Measurements from ENCODE around the gene CCDC191.

Gene CCDC191

GRCh38 chr3:114057011-114057347, 653 bp upstream of the CCDC191 start:
- no peak for DNase-seq (ENCODE audit: low read depth)

DNA sequence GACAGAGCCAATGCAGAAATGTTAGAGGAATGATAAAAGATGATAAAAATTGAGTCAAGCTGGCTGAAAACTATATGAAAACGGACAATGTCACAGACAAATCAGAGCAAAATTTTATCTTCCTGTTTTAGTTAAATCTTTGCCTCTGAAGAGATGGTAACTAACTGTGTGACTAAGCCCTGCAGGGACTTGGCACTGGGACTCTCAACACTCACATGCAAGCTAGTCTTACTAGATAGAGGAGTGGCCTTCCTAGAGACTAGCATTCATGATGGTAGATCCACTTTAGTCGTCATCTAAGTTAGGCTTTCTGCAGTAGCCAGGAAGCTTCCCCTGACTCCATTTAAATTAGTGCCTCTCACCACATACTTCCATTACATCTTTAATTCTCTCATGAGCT, 4.1 kb downstream of the CCDC191 start:
- no peak for DNase-seq (ENCODE audit: low read depth)

DNA sequence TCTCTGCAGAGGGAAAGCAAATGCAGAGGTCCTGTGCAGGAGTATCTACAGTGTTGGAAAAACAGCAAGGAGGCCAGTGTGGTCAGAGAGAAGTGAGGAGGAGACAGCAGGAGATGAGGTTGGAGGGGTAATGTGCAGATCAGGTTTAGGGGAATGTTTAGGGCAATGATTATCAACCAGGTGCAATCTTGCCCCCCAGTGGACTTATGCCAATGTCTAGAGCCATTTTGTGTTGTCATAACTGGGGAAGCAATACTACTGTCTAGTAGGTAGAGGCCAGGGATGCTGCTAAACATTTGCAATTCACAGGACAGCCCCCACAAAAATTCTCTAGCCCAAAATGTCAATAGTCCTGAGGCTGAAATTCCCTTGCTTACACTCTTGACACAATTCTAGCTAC, 13.1 kb downstream of the CCDC191 start:
- DNase-seq (ENCODE audit: low read depth) = no peak

GRCh38 chr3:114035896-114036295, 20.4 kb downstream of the CCDC191 start:
- DNase-seq (ENCODE audit: low read depth) = no peak

DNA sequence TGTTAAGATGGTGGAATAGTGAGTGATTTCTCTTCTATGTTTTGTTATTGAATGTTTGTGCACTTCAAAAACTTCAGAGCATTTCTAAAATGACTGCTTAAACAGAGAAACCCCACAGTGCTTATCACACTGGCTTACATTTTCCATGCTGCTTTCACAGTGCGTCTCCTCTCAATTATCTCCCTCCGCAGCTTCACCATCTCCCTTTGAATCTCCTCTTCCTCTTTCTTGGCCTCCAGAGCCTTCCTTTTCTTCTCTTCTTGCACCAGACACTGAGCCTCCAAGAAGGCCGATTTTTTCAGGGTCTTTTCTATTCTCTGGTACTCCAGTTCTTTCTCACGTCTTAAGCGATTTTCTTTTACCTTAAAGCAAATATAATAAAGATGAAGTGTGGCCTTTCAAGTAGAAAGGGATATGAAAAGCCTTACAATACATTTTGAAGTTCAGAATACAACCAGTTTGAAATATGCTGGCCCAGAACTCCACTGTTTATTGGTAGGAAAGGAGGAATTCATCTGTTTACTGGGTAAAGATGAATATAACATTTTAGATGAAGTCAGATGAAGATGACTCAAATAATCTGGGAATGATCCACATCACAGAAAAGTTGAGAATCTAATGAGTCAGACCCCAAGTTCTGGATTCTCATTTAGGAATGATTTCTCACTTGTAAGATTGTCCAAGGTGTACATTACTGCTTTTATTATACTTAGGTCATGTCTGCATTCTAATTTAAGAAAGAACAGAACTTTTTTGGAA, 21.4 kb downstream of the CCDC191 start:
- DNase-seq (ENCODE audit: low read depth) = peak; percentile 18

DNA sequence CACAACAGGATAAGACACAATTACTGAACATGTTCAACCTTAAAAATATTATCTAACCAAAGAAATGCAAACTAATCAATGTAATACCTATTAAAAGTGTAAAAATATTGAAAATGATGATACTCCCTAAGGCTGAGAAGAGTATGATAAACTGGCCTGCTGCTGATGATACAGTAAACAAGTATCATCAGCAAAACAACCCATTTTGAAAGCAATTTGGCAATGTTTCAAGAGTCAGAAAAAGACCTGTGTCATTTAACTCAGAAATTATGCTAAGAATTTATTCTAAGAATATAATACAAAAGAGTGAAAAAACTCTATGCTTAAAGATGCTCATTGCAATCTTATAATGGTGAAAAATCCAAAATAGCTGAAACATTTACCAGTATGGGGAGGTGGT, 22.1 kb downstream of the CCDC191 start:
- DNase-seq (ENCODE audit: low read depth) = no peak

GRCh38 chr3:114033721-114034120, 22.6 kb downstream of the CCDC191 start:
- DNase-seq (ENCODE audit: low read depth) = no peak

DNA sequence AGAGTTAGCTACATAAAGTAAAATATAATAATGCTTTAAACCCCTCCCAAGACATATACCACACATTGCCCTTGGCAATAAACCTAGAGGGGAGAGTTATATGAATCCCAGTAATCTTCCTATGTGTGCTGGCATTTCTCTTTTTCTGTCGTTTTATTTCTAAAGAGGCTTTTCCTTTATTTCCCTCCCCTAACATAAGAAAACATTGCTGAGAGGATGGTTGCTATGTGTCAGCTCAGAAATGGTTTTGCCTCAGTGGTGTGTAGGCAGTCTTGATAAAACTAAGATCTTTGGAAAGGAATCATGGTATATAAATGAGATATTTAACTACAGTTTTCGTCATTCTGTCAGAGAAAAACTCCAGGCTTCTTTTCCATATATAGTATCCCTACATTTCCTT, 30.0 kb downstream of the CCDC191 start:
- no peak for DNase-seq (ENCODE audit: low read depth)

GRCh38 chr3:114025451-114025850, 30.9 kb downstream of the CCDC191 start:
- no peak for DNase-seq (ENCODE audit: low read depth)

- DNase-seq (ENCODE audit: low read depth) = no peak
These were observed 34.1 kb downstream of the CCDC191 start for GRCh38 chr3:114022145-114022802.

- no peak for DNase-seq (ENCODE audit: low read depth)
These were observed 35.4 kb downstream of the CCDC191 start for GRCh38 chr3:114020907-114021306.

DNA sequence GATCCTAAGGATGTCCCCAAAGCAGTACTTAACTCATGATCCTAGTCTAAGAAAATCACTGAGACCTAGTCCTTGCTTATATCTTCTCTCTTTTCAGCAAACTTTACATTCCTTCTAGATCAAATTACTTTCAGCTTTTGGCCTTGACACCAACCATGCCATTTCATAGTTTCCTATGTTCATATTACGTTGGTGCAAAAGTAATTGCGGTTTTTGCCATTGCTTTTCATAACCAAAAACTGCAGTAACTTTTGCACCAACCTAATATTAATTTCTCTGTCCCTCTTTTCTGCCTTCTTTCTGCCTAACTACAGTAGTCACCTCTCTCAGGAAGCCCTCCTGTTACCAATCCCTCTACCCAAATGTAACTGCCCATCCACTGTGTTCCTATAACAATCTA, 36.8 kb downstream of the CCDC191 start:
- DNase-seq (ENCODE audit: low read depth) = no peak

- DNase-seq (ENCODE audit: low read depth) = no peak
These were observed 42.1 kb downstream of the CCDC191 start for GRCh38 chr3:114014211-114014610.

DNA sequence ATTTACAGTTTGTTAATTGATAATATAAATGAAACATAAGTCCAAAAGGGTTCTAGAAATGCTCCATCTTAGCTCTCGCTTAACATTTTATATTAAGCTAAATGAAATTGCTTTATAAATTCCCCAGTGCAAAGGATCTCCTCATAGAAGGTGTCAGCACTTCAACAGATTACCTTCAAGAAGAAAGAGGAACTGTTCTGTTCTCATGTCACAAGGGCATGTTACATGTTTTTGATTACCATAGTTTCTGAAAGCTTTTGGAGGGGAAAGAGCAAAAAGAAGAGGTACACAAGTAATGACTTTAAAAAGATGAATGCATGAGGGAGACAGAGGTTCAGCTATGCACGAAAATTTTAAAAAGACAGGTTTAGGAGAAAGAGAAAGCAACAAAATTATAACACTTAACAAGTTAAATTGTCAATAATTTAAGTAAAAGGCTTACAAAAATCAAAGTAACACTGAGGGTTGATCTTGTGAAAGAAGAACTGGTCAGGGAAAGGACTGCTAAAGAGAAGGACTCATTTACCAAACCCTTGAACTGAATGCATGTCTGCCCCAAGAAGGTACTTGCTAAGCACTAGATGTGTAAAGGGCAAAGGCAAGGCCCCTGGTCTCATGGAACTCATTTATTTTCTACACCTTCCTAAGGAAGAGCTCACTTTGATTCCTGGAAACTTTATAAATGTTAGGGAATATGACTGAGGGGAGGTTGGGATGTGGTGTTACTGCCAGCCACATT, 45.1 kb downstream of the CCDC191 start:
- no peak for DNase-seq (ENCODE audit: low read depth)

DNA sequence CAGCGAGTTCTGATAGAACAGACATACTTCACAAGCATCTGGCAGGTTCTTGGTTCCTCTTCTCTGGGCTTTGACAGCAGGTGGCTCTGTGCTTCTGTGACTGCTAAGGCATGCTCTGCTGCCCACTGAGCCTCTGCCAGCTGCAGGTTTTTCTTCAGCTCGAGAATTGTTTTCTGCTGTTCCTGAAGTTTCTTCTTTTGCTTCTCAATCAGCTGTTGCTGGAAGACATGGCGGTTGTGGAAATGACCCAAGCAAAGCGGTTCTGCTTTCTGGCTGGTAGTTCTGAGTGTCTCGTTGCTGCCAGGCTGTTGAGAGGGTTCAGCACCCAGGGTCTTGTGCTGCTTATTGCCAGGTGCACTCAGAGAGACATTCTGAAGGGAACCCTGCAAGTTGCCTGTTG, 50.8 kb downstream of the CCDC191 start:
- no peak for DNase-seq (ENCODE audit: low read depth)

- no peak for DNase-seq (ENCODE audit: low read depth)
These were observed 70.8 kb downstream of the CCDC191 start for GRCh38 chr3:113985541-113985940.

GRCh38 chr3:113983544-113983943, 72.8 kb downstream of the CCDC191 start:
- no peak for DNase-seq (ENCODE audit: low read depth)

DNA sequence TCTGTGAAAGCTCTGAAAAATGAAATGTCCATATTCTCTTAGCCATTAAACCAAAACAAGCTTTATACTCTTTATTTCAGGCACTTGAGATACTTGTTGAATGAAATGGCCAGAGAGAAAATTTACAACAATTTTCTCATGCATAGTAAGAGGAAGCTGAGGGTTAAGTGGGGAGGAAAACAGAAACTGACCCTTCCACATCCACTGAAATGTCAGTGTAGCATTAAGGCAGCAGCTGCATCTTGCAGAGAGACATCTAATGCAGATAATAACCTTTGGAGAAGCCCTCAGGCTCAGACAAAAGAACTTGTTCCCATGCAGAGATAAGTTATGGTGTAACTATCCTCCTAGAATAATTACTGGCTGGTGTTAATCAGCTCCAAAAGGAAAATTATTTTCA, 74.5 kb downstream of the CCDC191 start:
- DNase-seq (ENCODE audit: low read depth) = no peak

- no peak for DNase-seq (ENCODE audit: low read depth)
These were observed 76.4 kb downstream of the CCDC191 start for GRCh38 chr3:113979916-113980315.

DNA sequence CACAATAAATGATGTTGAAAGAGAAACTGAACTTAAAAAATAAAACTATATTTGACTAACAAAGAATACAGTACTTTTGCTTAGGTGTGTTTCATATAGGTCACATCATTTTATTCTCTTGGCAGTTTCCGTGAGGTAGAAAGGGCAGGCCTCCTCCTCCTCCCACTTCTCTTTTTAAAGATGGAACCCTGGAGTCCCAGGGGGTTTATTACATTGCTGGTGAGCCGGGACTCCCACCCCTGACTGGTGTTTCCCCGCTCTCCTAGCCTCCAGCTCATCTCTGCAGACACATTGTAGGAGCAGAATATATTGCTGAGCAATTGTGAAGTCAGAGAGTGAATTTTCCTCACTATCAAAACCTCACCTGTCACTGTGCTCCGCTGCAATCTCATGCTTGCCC, 78.5 kb downstream of the CCDC191 start:
- no peak for DNase-seq (ENCODE audit: low read depth)

GRCh38 chr3:113968986-113969385, 87.3 kb downstream of the CCDC191 start:
- no peak for DNase-seq (ENCODE audit: low read depth)

DNA sequence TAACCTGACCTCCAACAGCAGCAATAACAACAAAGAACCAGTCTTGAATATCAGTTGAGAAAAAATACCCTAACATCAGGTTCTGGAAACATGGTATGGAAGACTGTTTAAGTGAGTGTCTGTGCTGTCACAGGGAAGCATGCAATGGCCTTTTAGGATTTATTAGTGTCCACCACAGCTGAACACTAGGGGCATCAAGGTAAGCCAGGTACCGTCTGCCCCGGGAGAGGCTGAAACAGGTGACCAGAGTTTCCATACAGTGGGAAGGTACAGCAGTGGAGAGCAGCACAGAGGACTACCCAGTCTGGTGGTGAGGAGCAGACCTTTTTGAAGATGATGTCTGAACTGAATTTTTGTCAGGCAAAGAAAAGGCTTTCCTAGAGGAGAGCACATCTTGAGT, 90.2 kb downstream of the CCDC191 start:
- DNase-seq (ENCODE audit: low read depth) = no peak

DNA sequence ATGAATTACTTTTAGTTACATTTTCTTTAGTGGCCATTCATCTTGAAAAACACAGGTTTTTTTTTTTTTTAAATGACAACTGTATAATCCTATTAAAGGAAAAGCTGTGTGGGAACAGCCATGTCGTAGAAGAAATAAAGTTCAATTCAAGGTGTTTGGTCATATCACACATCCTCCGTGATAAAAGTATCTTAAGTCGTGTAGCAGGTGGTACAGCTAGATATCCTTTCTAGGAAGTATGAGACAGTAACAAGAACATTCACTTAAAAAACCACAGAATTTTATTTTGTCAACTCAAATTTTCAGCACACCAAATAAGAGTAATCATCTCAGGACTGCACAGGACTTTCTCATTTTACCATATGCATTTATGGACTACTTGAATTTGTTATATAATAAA, 92.4 kb downstream of the CCDC191 start:
- DNase-seq (ENCODE audit: low read depth) = no peak

Data from HS-5 (cell line).